ENCODE measurements around the gene GDAP2. TPM values are rescaled to one million over a fixed set of nuclear protein-coding genes. Genes with fewer than 3 reads are reported as not detected.

Gene GDAP2
- total RNA-seq, 1 donor, result 26.8 TPM

- no peak for TF ChIP-seq CTCF (IDR thresholded peaks at IDR 0.05; ENCODE audit: extremely low read depth, low read depth, low read length)
- no peaks in the 10 kb centered on the region for H3K27me3 ChIP-seq (ENCODE audit: insufficient read depth, low read length)
- no peak overlapping the region for H3K27ac ChIP-seq (ENCODE audit: low read depth, low read length)
- H2AFZ ChIP-seq (ENCODE audit: low read length), result no peak overlapping the region
- peaks cover 6% of the 10 kb centered on the region for H3K36me3 ChIP-seq (ENCODE audit: insufficient read depth, low read length)
- no peak overlapping the region for H3K4me2 ChIP-seq (ENCODE audit: insufficient read depth, low read length)
- no peak overlapping the region for H3K4me3 ChIP-seq (ENCODE audit: insufficient read depth, low read length)
- H3K79me2 ChIP-seq (ENCODE audit: insufficient read depth, low read length), result no peaks in the 10 kb centered on the region
- DNase-seq (ENCODE audit: insufficient read length, low spot score, missing footprints), result peak; percentile 39
- H4K20me1 ChIP-seq (ENCODE audit: insufficient read depth, low read length), result no peaks in the 10 kb centered on the region
- H3K4me1 ChIP-seq (ENCODE audit: insufficient read depth, low read length), result peaks cover 4% of the 10 kb centered on the region
- H3K9me3 ChIP-seq (ENCODE audit: low read depth, low read length), result no peaks in the 10 kb centered on the region
Observed at GRCh38 chr1:117860896-117861610, 68.4 kb downstream of the GDAP2 start.

GRCh38 chr1:117859901-117860300, 69.5 kb downstream of the GDAP2 start:
- DNase-seq (ENCODE audit: insufficient read length, low spot score, missing footprints), result no peak

GRCh38 chr1:117857418-117857817, 72.0 kb downstream of the GDAP2 start:
- H3K27ac ChIP-seq (ENCODE audit: low read depth, low read length), result no peak overlapping the region
- H3K9me3 ChIP-seq (ENCODE audit: low read depth, low read length), result no peaks in the 10 kb centered on the region
- no peak overlapping the region for H3K4me2 ChIP-seq (ENCODE audit: insufficient read depth, low read length)
- no peak for TF ChIP-seq CTCF (IDR thresholded peaks at IDR 0.05; ENCODE audit: extremely low read depth, low read depth, low read length)
- H3K79me2 ChIP-seq (ENCODE audit: insufficient read depth, low read length), result no peaks in the 10 kb centered on the region
- DNase-seq (ENCODE audit: insufficient read length, low spot score, missing footprints), result no peak
- H3K27me3 ChIP-seq (ENCODE audit: insufficient read depth, low read length), result no peaks in the 10 kb centered on the region
- no peaks in the 10 kb centered on the region for H4K20me1 ChIP-seq (ENCODE audit: insufficient read depth, low read length)
- H3K36me3 ChIP-seq (ENCODE audit: insufficient read depth, low read length), result no peaks in the 10 kb centered on the region
- no peak overlapping the region for H3K4me3 ChIP-seq (ENCODE audit: insufficient read depth, low read length)
- H2AFZ ChIP-seq (ENCODE audit: low read length), result no peak overlapping the region
- H3K4me1 ChIP-seq (ENCODE audit: insufficient read depth, low read length), result peaks cover 4% of the 10 kb centered on the region

More at GRCh38 chr1:117859901-117860300, 69.5 kb downstream of the GDAP2 start:
- H3K4me2 ChIP-seq (ENCODE audit: insufficient read depth, low read length), result no peak overlapping the region
- no peaks in the 10 kb centered on the region for H3K79me2 ChIP-seq (ENCODE audit: insufficient read depth, low read length)
- H3K36me3 ChIP-seq (ENCODE audit: insufficient read depth, low read length), result no peaks in the 10 kb centered on the region
- no peak for TF ChIP-seq CTCF (IDR thresholded peaks at IDR 0.05; ENCODE audit: extremely low read depth, low read depth, low read length)
- H3K27ac ChIP-seq (ENCODE audit: low read depth, low read length), result no peak overlapping the region
- no peaks in the 10 kb centered on the region for H3K9me3 ChIP-seq (ENCODE audit: low read depth, low read length)
- no peaks in the 10 kb centered on the region for H3K27me3 ChIP-seq (ENCODE audit: insufficient read depth, low read length)
- H3K4me3 ChIP-seq (ENCODE audit: insufficient read depth, low read length), result no peak overlapping the region
- no peaks in the 10 kb centered on the region for H4K20me1 ChIP-seq (ENCODE audit: insufficient read depth, low read length)
- H3K4me1 ChIP-seq (ENCODE audit: insufficient read depth, low read length), result peaks cover 4% of the 10 kb centered on the region
- no peak overlapping the region for H2AFZ ChIP-seq (ENCODE audit: low read length)

GRCh38 chr1:117852853-117853553, 76.4 kb downstream of the GDAP2 start:
- no peaks in the 10 kb centered on the region for H4K20me1 ChIP-seq (ENCODE audit: insufficient read depth, low read length)
- H3K27me3 ChIP-seq (ENCODE audit: insufficient read depth, low read length), result no peaks in the 10 kb centered on the region
- H3K4me1 ChIP-seq (ENCODE audit: insufficient read depth, low read length), result no peaks in the 10 kb centered on the region
- no peak for DNase-seq (ENCODE audit: insufficient read length, low spot score, missing footprints)
- no peaks in the 10 kb centered on the region for H3K79me2 ChIP-seq (ENCODE audit: insufficient read depth, low read length)
- H3K9me3 ChIP-seq (ENCODE audit: low read depth, low read length), result no peaks in the 10 kb centered on the region
- H3K4me3 ChIP-seq (ENCODE audit: insufficient read depth, low read length), result no peak overlapping the region
- TF ChIP-seq CTCF (IDR thresholded peaks at IDR 0.05; ENCODE audit: extremely low read depth, low read depth, low read length), result no peak
- no peak overlapping the region for H3K4me2 ChIP-seq (ENCODE audit: insufficient read depth, low read length)
- no peaks in the 10 kb centered on the region for H3K36me3 ChIP-seq (ENCODE audit: insufficient read depth, low read length)
- no peak overlapping the region for H3K27ac ChIP-seq (ENCODE audit: low read depth, low read length)
- no peak overlapping the region for H2AFZ ChIP-seq (ENCODE audit: low read length)
